Measurements from ENCODE around the gene SLC43A3. TPM values are rescaled to one million over a fixed set of nuclear protein-coding genes. Genes with fewer than 3 reads are reported as not detected.

The SLC43A3 gene
- total RNA-seq, 2 donors from 2014 or later: 68.9 to 247 TPM

DNA sequence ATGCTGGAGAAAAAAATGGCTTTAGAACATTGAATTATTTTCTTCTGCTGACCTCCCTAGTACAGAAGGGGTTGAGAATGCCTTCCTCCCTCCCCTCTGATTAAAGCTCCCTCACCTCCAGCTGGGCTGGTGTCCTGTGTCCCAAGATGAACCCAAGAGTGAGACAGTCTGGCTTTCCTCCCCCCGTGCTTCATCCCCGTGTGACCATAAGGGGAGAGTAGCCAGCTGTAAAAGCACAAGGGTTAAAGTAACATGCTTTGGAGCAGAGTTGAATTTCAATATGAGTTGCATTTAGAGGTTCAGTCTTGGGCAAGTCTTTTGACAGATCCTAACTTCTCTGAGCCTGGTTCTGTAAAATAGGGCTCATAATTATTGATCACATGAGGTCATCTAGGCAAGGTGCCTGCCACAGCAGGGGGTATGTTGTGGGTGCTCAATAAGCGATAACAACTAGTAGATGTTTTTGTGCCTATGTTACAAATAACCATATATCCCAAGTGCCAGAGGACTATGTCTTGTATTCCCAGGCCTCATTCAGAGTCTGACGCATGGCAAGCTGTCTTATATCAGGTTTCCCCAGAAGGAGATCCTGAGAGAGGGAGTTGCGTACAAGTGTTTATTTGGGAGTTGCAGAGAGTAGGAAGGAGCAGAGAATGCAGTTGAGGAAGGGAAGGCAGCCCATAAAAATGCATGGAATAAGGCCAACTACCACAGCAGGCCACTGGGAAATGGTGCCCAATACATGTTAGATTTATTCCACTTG is 40.6 kb downstream of the SLC43A3 start:
- ATAC-seq (no peak), DNase-seq (ENCODE audit: low spot score in 2 of 2) (no peak)
- H3K9me3 Mint-ChIP-seq: no peaks in the 10 kb centered on the region

DNA sequence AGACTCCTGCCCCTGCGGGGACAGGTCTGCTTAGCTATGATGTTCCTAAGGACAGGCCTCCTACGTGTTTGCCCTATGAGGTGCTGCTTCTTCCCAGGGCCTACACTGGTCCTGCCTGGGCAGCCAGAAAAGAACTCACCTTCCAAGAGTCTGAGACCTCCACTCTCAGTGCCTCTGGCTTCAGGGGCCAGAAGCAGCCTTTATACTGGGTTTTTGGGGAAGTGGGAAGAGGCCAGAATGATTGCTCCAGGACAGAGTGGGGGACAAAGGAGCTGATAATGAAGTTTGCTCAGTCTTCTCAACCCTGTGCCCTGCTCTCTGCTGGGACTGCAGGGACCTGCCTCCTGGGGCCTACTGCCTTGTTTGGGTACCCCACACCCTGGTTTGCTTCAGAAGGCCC is 45.9 kb downstream of the SLC43A3 start, which contains the start of gene PRG3:
TSS of gene PRG3 (minus strand) at position 176 of the 400 bp plus-strand sequence. CDS start 442 bp downstream, outside the sequence.
- H3K9me3 Mint-ChIP-seq: no peaks in the 10 kb centered on the region
- H3K36me3 Mint-ChIP-seq: no peaks in the 10 kb centered on the region
- ATAC-seq (no peak), DNase-seq (ENCODE audit: low spot score in 2 of 2) (no peak)
- H3K27ac Mint-ChIP-seq: no peak within 1 kb of the TSS

More for the DNA sequence above, 40.6 kb downstream of the SLC43A3 start:
- no peaks in the 10 kb centered on the region for H3K36me3 Mint-ChIP-seq
- no peak overlapping the region for H3K27ac Mint-ChIP-seq

DNA sequence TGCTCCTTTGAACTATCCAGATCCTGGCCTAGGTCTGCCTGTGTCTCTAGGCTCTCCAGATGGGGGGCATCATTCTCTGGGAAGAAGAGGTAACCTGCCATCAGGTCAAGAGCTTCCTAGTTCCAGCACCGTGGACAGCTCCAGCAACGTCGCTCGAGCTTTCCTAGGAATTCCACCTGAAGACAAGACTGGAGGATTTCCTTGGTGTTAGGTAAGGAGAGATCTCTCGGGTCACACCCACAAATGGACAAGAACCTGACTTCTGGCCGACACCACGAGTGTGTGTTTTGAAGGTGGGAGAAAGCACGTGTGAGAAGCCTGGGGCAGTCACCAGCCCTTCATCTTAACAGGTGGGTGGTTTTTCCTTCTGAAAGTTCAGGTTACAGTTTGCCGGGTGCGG is 47.2 kb downstream of the SLC43A3 start:
- H3K36me3 Mint-ChIP-seq: no peaks in the 10 kb centered on the region
- ATAC-seq (no peak), DNase-seq (ENCODE audit: low spot score in 2 of 2) (no peak)
- H3K9me3 Mint-ChIP-seq: no peaks in the 10 kb centered on the region
- H3K27ac Mint-ChIP-seq: no peak overlapping the region

DNA sequence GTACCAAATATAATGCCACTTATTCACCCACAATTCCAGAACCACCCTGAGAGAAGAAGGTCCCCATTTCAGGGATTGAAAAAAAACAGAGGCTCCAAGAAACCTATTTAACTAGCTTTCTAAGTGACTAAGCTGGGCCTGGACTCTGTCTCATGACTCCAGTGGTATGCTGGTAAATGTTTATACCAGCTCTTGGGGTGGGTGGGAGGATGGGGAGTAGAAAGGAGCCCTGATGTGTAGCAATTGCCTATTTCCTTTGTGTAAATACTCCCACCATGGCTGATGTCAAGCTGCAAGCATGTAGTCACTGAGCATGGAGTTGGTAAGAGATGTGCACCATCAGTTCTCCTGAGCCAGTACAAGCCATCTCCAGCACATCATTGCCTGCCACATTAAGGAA is 48.7 kb downstream of the SLC43A3 start:
- ATAC-seq: no peak
- H3K36me3 Mint-ChIP-seq: no peaks in the 10 kb centered on the region
- DNase-seq (ENCODE audit: low spot score in 2 of 2): no peak

DNA sequence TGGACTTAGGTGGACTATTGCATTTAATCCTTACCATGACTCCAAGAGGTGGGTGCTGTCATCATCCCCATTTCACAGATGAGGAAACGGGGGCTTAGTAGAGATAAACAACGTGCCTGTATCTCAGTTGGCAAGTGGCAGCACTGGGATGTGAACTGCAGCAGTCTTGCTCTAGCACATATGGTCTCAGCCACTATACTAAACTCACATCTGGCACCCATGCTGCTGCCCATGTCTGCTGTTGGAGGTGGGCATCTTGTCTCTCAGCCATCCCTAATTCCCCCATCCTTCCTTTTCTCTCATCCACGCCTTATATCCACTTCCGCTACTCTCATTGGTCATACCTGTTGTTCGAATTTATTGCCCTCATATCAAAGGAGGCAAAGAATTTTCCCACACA is 49.8 kb downstream of the SLC43A3 start:
- DNase-seq (ENCODE audit: low spot score in 2 of 2) (no peak), ATAC-seq (no peak)
- Mint-ChIP-seq H3K36me3 (no peaks in the 10 kb centered on the region), H3K27ac (no peak overlapping the region), H3K9me3 (no peaks in the 10 kb centered on the region)

More for the DNA sequence above, 48.7 kb downstream of the SLC43A3 start:
- Mint-ChIP-seq H3K9me3 (no peaks in the 10 kb centered on the region), H3K27ac (no peak overlapping the region)

DNA sequence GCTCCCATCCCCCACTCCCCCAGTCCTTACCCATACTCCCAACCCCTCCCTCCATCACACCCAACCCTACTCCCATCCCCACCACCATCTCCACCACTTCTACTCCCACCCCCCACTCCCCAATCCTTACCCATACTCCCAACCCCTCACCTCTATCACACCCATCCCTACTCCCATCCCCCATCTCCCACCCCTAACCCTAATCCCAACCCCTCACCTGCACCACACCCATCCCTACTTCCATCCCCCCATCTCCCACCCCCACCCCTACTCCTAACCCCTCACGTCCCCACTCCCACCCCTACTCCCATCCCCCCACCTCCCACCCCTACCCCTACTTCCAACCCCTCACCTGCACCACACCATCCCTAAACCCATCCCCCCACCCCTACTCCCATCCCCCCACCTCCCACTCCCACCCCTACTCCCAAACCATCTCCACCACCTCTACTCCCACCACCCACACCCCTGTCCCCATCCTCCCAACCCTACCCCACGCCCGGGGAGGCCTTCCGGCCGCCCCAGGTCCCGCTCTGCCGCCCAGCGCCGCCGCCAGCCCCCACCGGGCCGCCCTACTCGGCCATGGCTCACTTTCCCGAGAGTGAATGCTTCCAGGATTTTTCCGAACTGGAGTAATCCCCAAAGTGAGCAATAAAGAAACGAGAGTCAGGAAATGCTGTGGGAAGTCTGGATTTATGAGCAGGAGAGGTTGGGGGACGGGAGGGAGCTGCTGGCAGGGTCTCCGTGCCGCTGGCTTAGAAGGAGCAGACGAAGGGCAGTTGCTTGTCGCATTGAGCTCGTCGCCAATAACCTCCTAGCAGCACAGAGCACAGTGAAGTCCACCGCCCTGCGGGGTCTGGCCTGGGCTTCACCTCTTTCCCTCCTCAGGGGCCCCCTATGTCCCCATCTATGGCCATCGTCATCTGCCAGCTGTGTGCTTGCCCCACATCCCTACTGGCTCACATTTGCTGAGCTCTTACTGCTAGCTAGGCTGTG is 50.5 kb downstream of the SLC43A3 start:
- DNase-seq (ENCODE audit: low spot score in 2 of 2) (no peak), ATAC-seq (no peak)
- Mint-ChIP-seq H3K9me3 (no peaks in the 10 kb centered on the region), H3K27ac (no peak overlapping the region), H3K36me3 (no peaks in the 10 kb centered on the region)

DNA sequence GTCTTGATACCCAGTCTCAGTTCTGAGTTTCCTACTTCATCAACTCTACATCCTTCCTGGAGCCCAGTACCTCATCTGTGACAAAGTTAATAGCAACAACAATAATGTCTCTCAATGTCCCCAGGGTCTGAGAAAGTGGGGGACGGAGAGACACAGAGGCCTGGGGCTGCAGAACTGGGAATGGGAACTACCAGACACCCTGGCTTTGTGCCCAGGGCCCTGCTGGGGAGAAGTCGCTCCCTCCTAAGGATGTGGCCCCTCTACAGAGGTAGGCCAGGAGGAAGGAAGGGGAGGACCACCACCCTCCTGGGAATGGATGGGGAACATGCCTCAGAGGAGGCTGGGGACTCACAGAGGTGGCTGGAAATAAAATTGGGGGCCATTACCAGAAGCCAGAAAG is 51.4 kb downstream of the SLC43A3 start:
- no peak for ATAC-seq
- Mint-ChIP-seq H3K27ac (no peak overlapping the region), H3K9me3 (no peaks in the 10 kb centered on the region), H3K36me3 (no peaks in the 10 kb centered on the region)
- no peak for DNase-seq (ENCODE audit: low spot score in 2 of 2)

DNA sequence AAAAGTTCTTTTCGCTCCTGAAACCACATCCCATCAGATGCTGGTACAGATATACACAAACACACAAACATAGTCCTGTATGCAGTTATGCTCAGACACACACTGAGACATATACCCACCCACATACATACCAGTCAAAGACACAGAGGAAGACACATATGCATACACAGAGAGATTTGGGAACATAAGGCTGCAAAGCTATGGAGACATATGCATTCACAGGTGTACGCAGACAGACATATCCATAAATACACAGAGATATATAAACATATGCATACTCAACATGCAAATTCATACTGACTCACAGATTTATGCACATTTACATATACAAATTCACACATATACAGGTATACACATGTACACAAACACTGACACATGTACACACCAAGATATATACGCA is 52.0 kb downstream of the SLC43A3 start:
- H3K27ac Mint-ChIP-seq: no peak overlapping the region
- H3K9me3 Mint-ChIP-seq: no peaks in the 10 kb centered on the region
- ATAC-seq (no peak), DNase-seq (ENCODE audit: low spot score in 2 of 2) (no peak)
- no peaks in the 10 kb centered on the region for H3K36me3 Mint-ChIP-seq

DNA sequence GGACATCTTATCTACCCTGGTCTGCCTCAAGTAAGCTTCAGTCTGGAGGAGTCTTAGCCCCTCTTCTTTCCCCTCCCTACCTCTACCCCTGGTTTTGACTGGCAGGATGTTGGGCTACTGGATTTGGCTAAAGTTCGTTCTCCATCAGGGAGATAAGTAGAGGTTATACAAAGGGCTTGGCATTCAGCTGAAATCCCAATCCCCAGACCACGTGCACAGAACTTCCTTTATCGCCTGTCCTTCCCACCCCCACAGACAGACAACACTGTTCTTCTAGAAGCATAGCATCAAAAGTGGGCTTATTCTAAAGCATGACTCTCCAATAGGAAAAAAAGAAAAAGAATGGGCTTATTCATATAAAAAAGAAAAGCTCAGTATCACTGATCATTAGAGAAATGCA is 53.8 kb downstream of the SLC43A3 start:
- ATAC-seq: no peak
- DNase-seq (ENCODE audit: low spot score in 2 of 2): no peak
- Mint-ChIP-seq H3K27ac (no peak overlapping the region), H3K9me3 (no peaks in the 10 kb centered on the region), H3K36me3 (no peaks in the 10 kb centered on the region)

DNA sequence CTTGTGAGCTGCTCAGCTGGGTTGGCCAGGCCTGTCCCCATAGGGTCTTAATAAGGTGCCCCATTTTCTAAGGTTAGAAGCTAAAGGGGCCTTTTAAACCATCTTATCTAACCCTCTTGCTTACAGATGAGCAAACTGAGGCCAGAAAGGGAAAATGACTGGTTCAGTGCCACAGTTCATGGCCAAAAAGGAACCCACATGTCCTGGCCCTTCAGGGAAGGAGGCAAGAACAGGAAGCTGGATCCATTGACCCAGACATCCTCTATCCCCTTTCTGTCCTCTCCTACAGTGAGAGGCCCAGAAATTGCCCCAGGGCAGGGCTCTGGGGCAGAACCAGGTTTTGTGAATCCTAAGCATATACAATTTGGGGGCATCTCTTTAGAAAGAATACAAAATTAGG is 56.0 kb downstream of the SLC43A3 start:
- no peak overlapping the region for H3K27ac Mint-ChIP-seq
- no peaks in the 10 kb centered on the region for H3K9me3 Mint-ChIP-seq

DNA sequence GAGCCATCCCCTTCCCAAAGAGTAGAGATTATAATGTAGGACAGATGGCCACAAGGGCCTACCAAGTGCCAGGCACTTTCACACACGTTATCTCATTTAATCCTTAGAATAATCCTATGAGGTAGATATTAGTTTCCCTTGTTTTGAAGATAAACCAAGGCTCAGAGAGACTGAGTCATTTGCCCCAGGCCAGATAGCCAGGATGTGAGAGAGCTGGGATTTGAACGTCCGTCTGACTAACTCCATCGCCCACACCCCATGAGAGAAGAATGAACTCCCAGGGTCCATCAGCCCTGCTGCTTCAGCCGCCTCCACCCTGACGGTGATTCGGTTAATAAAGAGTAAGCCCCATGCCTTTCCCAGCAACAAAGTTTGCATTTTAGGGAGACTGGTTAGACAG is 56.7 kb downstream of the SLC43A3 start:
- Mint-ChIP-seq H3K36me3 (no peaks in the 10 kb centered on the region), H3K9me3 (no peaks in the 10 kb centered on the region), H3K27ac (peak overlapping the region in 1 of 2 donors; percentile 22)
- no peak for DNase-seq (ENCODE audit: low spot score in 2 of 2)
- ATAC-seq: no peak

More for the DNA sequence above, 56.0 kb downstream of the SLC43A3 start:
- ATAC-seq (no peak), DNase-seq (ENCODE audit: low spot score in 2 of 2) (no peak)
- H3K36me3 Mint-ChIP-seq: no peaks in the 10 kb centered on the region

DNA sequence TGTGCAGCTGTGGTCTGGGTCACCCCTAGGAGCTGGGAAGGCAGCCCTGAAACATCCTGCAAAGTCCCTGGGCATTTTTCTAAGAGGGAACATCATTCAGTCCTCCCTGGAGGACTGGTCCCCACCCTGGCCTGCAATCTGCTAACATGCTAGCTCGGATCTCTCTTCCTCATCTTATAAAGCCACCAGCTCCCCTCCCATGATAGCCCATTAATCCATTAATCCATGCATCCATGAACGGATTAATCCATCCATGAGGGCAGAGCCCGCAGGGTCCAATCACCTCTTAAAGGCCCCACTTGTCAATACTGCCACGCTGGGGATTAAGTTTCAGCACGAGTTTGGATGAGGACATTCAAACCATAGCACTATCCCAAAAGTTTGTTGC is 58.1 kb downstream of the SLC43A3 start:
- DNase-seq (ENCODE audit: low spot score in 2 of 2): no peak
- Mint-ChIP-seq H3K9me3 (no peaks in the 10 kb centered on the region), H3K36me3 (no peaks in the 10 kb centered on the region), H3K27ac (no peak overlapping the region)
- ATAC-seq: no peak

DNA sequence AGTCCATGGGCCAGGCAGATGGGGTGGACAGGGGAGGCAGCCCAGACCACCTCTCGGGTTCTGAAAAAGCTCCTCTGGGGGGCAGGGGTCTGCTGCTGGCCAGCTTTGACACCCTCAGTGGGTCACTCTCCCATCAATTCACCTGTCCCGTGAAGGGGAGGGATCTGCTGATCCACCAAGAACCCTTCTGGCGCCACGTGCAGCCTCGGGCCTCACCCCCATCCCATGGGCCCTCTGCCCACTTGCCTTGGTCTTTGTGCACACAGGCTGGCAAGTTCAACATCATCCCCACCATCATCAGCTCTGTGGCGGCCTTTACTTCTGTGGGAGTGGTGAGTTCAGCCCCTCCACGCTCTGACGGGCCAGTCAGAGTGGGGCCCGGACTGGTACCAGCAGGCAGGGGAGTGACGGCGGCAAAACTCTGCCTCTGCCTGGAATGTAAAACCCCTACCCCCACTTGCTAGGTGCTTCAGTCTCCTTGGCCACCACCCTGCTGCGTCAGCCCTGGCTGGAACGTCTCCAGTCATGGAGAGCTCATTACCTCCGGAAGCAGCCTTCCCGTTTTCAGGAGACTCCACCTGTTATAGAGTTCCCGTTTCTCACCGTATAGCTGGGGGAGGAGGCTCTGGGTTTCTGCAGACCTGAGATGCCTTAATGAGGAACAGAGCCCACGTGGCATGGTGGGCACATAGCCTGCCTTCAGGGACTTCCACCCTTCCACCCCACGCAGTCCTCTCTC is 58.6 kb downstream of the SLC43A3 start:
- H3K36me3 Mint-ChIP-seq: no peaks in the 10 kb centered on the region
- no peaks in the 10 kb centered on the region for H3K9me3 Mint-ChIP-seq
- DNase-seq (ENCODE audit: low spot score in 2 of 2): no peak
- no peak overlapping the region for H3K27ac Mint-ChIP-seq
- ATAC-seq: no peak

DNA sequence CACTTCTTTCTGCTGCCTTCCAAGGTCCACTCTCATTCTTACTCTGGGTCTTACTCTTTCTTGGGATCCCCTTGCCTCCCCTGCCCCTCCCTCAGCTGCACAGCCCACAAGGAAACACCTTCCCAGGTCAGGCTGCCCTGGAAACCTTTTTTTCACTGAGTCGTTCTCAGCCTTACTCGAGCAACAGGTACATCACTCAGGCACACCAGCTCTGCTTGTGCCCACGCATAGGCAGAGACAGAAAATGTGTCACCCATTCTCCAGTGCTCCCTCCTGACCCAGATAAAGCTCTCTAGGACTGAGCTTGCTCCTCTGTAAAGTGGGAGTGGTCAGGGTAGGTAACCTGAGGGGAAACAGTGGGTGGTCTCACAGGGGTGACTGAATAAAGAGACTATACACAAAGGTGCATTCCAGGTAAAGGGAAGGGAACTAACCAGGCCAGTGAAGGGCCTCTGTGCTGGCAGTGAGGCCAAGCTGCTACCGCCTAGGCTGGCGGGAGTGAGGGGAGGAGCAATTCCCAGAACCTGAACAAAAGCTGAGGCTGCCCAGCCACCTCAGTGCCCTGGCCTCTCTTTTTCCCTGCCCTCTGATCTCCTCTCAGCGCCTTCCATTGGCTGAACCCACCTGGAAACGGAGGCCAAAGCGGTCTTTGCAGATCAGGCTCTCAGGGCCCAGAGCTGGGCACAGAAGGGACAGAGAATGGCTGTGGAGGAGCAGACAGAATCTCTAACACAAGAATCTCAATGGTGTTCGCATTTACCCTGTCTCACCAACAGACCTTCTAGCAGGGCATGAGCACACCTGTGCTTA is 61.9 kb downstream of the SLC43A3 start:
- H3K36me3 Mint-ChIP-seq: no peaks in the 10 kb centered on the region
- no peak for DNase-seq (ENCODE audit: low spot score in 2 of 2)

DNA sequence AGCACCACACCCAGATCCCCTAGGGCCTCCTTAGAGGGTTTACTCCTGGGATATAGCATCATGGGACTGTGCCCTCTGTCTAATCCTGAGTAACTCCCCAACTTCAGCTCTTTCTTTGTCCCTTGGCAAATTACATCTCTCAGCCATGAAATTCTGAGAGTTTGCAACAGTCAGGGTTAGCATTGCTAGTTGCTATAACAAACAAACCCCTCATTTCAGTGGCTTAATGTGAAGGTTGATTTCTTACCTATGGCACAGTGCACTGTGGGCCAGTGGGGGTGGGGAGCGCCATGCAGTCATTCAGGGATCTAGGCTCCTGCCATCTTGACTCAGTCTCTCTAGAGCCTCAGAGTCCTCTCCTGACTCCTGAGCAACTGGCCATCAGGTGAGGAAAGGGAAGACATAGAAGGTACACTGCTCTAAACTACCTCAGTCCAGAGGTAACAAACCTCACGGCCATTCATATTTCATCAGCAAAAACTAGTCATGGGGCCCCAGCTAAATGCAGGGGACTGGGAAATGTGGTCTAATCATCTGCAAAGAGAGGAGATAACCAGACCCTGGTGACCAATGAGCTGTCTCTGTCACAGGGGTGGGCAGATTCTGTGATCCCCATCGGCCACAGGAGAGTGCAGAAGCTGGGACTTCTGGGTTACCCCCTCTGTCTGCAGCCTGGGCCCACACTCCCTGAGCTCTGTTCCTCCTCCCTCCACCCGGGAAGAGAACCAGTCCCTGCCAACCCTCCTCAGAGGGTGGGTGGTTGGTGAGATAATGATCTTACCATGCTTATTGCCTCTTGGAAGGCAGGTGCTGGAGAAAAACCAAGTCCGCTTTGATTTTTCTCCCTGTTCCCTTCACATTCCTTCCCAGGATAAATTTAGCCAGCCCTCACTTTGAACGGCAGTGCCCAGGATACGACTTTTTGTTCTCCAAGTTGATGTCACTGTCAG is 63.5 kb downstream of the SLC43A3 start:
- DNase-seq (ENCODE audit: low spot score in 2 of 2) (no peak), ATAC-seq (no peak)
- Mint-ChIP-seq H3K9me3 (no peaks in the 10 kb centered on the region), H3K27ac (no peak overlapping the region), H3K36me3 (no peaks in the 10 kb centered on the region)

More for the DNA sequence above, 61.9 kb downstream of the SLC43A3 start:
- no peak for ATAC-seq
- no peak overlapping the region for H3K27ac Mint-ChIP-seq
- H3K9me3 Mint-ChIP-seq: no peaks in the 10 kb centered on the region
